ENCODE data around the gene KIAA1191.

DNA sequence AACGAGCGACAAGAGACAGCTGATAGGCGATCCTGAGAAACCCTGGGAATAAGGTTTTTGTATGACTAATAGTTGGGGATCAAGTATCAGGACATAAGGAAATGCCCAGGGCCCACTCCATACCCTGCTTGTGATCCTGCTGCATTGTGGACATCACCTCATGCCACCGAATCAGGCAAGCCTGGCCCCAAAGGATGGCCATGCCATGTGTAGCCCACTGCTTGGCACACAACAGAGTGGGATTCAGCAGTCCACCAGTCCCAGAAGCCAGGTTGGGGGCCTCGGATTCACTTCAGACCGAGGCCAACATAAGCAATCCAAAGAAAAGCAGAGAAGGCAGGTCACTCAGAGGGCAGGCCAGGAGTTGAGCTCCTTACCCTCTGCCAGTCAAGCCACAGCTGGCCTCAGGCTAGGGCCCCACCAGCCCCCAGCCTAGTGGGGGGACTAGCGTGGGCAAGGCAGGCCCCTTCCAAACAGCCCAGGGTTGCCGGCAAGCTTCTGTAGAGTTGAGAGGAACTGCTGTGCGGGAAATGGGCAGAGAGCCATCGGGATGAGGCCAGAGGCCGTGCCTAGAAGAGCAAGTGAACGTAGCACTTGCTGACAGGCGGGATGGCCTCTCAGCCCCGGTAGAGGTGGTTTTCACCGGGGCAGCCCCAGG, 21.8 kb upstream of the KIAA1191 start:
- TF ChIP-seq EP300 (IDR thresholded peaks at IDR 0.05) (no peak), POLR2AphosphoS5 (IDR thresholded peaks at IDR 0.05) (no peak)
- TF ChIP-seq, protein P1, sequence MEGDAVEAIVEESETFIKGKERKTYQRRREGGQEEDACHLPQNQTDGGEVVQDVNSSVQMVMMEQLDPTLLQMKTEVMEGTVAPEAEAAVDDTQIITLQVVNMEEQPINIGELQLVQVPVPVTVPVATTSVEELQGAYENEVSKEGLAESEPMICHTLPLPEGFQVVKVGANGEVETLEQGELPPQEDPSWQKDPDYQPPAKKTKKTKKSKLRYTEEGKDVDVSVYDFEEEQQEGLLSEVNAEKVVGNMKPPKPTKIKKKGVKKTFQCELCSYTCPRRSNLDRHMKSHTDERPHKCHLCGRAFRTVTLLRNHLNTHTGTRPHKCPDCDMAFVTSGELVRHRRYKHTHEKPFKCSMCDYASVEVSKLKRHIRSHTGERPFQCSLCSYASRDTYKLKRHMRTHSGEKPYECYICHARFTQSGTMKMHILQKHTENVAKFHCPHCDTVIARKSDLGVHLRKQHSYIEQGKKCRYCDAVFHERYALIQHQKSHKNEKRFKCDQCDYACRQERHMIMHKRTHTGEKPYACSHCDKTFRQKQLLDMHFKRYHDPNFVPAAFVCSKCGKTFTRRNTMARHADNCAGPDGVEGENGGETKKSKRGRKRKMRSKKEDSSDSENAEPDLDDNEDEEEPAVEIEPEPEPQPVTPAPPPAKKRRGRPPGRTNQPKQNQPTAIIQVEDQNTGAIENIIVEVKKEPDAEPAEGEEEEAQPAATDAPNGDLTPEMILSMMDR (IDR thresholded peaks at IDR 0.05), result no peak

Measured in suprapubic skin (tissue), 4 donors.